Erythroblast (primary cell): ENCODE measurements around the gene MED12L.
"Not testable (repeated sequence)": the region's sequence is repeated elsewhere in the genome, so short reads cannot be mapped to it uniquely, and the experiment has no call there.

ENCODE experiments used
- GATA1 ChIP-seq: IDR thresholded peaks from 2 replicates; pipeline ENCODE4 v1.6.1; 2011; ENCODE audit warnings: low read depth, mild to moderate bottlenecking, control low read depth, low read length, moderate library complexity
- POLR2A ChIP-seq: IDR thresholded peaks from 2 replicates; pipeline ENCODE4 v1.6.1; 2011; ENCODE audit warnings: mild to moderate bottlenecking, low read length

DNA sequence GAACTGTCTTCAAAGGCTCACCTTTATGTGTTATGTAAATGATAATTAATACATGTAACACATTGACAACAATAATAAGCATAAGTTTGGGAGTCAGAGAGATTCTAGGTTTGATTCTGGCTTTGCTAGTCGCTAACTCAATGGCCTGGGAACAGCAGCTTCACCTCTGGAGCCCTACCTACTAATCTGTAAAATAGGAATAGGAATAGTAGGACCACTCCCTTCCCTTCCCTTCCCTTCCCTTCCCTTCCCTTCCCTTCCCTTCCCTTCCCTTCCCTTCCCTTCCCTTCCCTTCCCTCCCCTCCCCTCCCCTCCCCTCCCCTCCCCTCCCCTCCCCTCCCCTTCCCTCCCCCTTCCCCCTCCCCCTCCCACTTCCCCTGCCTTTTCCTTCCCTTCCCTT is 4.4 kb upstream of the MED12L start:
- TF ChIP-seq POLR2A, GATA1: not testable (repeated sequence)
